Keratinocyte (primary cell): Measurements from ENCODE around the gene GAD2. TPM values are rescaled to one million over a fixed set of nuclear protein-coding genes. Genes with fewer than 3 reads are reported as not detected.

Source experiments
- DNase-seq: peaks from one replicate; pipeline ENCODE4 v3.0.0-alpha.2; 2011; ENCODE audit warnings: low read depth, missing footprints, low spot score
- FAIRE-seq: peaks from 2 replicates; lab custom pipeline; 2011; peaks lifted over from hg19 to GRCh38; lab: Jason Lieb, UNC
- H2AFZ ChIP-seq: 2 replicates; pipeline ENCODE4 v1.6.0; 2012; ENCODE audit warnings: low read length, control low read depth, inconsistent platforms; ENCODE audit not compliant: control insufficient read depth
- H3K27ac ChIP-seq: 2 replicates; pipeline ENCODE4 v1.5.1; 2011; ENCODE audit warnings: low read length; ENCODE audit not compliant: control insufficient read depth, insufficient read depth
- H3K27me3 ChIP-seq: 3 replicates; pipeline ENCODE4 v1.6.0; 2011; ENCODE audit warnings: low read length; ENCODE audit not compliant: control insufficient read depth, insufficient read depth; ENCODE audit errors: extremely low read depth
- H3K36me3 ChIP-seq, 2 experiments: 2 replicates in 1 of 2; 3 replicates in 1 of 2; pipeline ENCODE4 v1.5.1; 2011; ENCODE audit warnings: low read length in 2 of 2, mild to moderate bottlenecking in 1 of 2; ENCODE audit not compliant: control insufficient read depth in 2 of 2, insufficient read depth in 2 of 2; ENCODE audit errors: extremely low read depth in 1 of 2
- H3K4me1 ChIP-seq: 3 replicates; pipeline ENCODE4 v1.5.1; 2011; ENCODE audit warnings: low read length; ENCODE audit not compliant: control insufficient read depth, insufficient read depth; ENCODE audit errors: extremely low read depth
- H3K4me2 ChIP-seq: 3 replicates; pipeline ENCODE4 v1.6.0; 2011; ENCODE audit warnings: low read depth, low read length; ENCODE audit not compliant: control insufficient read depth, insufficient read depth; ENCODE audit errors: extremely low read depth
- H3K4me3 ChIP-seq, 3 experiments: fragments of 200-600 bp in 1 of 3; sonication (generic) in 1 of 3; 2 replicates in 2 of 3; 3 replicates in 1 of 3; pipeline ENCODE4 v1.5.1; 2011 to 2016; ENCODE audit warnings: low read length in 3 of 3, mild to moderate bottlenecking in 3 of 3, control low read depth in 2 of 3, inconsistent platforms in 1 of 3, low read depth in 1 of 3, mixed read lengths in 1 of 3, mixed run types in 1 of 3, moderate library complexity in 1 of 3; ENCODE audit not compliant: control insufficient read depth in 2 of 3, insufficient read depth in 2 of 3; ENCODE audit errors: extremely low read depth in 1 of 3
- H3K79me2 ChIP-seq: 2 replicates; pipeline ENCODE4 v1.6.0; 2012; ENCODE audit warnings: low read length; ENCODE audit not compliant: control insufficient read depth, insufficient read depth
- H3K9ac ChIP-seq: 3 replicates; pipeline ENCODE4 v1.6.0; 2011; ENCODE audit warnings: low read length; ENCODE audit not compliant: control insufficient read depth, insufficient read depth; ENCODE audit errors: extremely low read depth
- H3K9me1 ChIP-seq: 3 replicates; pipeline ENCODE4 v1.6.0; 2011; ENCODE audit warnings: low read length; ENCODE audit not compliant: control insufficient read depth, insufficient read depth; ENCODE audit errors: extremely low read depth
- H3K9me3 ChIP-seq: 2 replicates; pipeline ENCODE4 v1.5.1; 2012; ENCODE audit warnings: low read depth, low read length; ENCODE audit not compliant: control insufficient read depth
- H4K20me1 ChIP-seq: 3 replicates; pipeline ENCODE4 v1.6.0; 2011; ENCODE audit warnings: low read length; ENCODE audit not compliant: control insufficient read depth, insufficient read depth; ENCODE audit errors: extremely low read depth
- EZH2 ChIP-seq: IDR thresholded peaks from one replicate; pipeline ENCODE4 v1.6.1; 2012; ENCODE audit warnings: inconsistent platforms, mild to moderate bottlenecking, low read length, moderate library complexity
- dilution Hi-C: fragments of 300-500 bp; cut with MboI; formaldehyde crosslinking; loops from one replicate; pipeline ENCODE4 v1.7.0; 2020; ENCODE audit warnings: low sequenced_read_pairs; ENCODE audit not compliant: extremely low pct_ligation_motif_present
- polyA plus RNA-seq, 5 experiments: library from polyadenylated mRNA; depleted of rRNA in 3 of 5; stranded (reverse) in 3 of 5; stranded (forward) in 1 of 5; unstranded in 1 of 5; fragments of >200 nt; gene quantifications; 1 replicate in 1 of 5; 2 replicates in 3 of 5; 3 replicates in 1 of 5; pipeline versions ENCODE4 v1.2.1 to v1.2.3, GENCODE V29; 2011 to 2012; ENCODE audit warnings: missing spikeins in 2 of 5, low read depth in 1 of 5, low replicate concordance in 1 of 5
- TF ChIP-seq, protein P1 (sequence below), 3 experiments: IDR thresholded peaks in 1 of 3; conservative IDR thresholded peaks in 1 of 3; optimal IDR thresholded peaks in 1 of 3; 2 replicates in 2 of 3; 3 replicates in 1 of 3; pipeline versions ENCODE3 to v1.5.1; 2011; ENCODE audit warnings: low read length in 3 of 3, mild to moderate bottlenecking in 3 of 3, moderate library complexity in 2 of 3, control low read depth in 1 of 3, inconsistent platforms in 1 of 3; ENCODE audit not compliant: insufficient read depth in 2 of 3; ENCODE audit errors: extremely low read depth in 1 of 3

Gene GAD2
- polyA plus RNA-seq, 1 donor (not counting 4 experiments of a cell fraction or from before 2014, with no cell fraction given), result not detected

DNA sequence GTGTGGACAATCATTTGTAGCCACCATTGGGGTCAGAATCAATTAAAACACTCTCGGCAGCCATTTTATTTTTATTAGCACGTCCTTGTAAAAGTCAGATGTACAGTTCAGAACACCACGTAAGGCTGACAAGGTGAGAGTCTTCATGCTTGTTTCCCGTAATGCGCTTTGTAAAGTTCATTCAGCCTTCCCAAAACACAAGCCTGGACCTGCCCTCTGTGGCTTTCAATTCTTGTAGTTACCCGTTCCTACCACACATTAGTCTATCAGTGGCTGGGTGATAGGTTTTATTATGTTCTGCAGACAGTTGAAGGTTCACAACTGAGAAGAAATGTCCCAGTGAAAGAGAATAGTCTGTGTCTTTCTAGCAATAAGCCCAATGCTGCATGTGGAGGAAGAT, 35.4 kb downstream of the GAD2 start:
- Histone ChIP-seq H2AFZ (no peak overlapping the region), H3K9me3 (no peaks in the 10 kb centered on the region), H3K27ac (no peak overlapping the region), H3K36me3 (no peaks in the 10 kb centered on the region), H3K9me1 (no peaks in the 10 kb centered on the region), H3K4me3 (no peak overlapping the region), H4K20me1 (no peaks in the 10 kb centered on the region), H3K27me3 (no peaks in the 10 kb centered on the region), H3K79me2 (no peaks in the 10 kb centered on the region), H3K4me2 (no peak overlapping the region), H3K4me1 (no peaks in the 10 kb centered on the region), H3K9ac (no peak overlapping the region)
- TF ChIP-seq, protein P1, sequence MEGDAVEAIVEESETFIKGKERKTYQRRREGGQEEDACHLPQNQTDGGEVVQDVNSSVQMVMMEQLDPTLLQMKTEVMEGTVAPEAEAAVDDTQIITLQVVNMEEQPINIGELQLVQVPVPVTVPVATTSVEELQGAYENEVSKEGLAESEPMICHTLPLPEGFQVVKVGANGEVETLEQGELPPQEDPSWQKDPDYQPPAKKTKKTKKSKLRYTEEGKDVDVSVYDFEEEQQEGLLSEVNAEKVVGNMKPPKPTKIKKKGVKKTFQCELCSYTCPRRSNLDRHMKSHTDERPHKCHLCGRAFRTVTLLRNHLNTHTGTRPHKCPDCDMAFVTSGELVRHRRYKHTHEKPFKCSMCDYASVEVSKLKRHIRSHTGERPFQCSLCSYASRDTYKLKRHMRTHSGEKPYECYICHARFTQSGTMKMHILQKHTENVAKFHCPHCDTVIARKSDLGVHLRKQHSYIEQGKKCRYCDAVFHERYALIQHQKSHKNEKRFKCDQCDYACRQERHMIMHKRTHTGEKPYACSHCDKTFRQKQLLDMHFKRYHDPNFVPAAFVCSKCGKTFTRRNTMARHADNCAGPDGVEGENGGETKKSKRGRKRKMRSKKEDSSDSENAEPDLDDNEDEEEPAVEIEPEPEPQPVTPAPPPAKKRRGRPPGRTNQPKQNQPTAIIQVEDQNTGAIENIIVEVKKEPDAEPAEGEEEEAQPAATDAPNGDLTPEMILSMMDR (optimal IDR thresholded peaks at IDR 0.05 in 1 of 3, IDR thresholded peaks at IDR 0.05 in 1 of 3, conservative IDR thresholded peaks at IDR 0.05 in 1 of 3; ENCODE audit: extremely low read depth in 1 of 3, insufficient read depth in 2 of 3, low read length in 3 of 3), result peak in 1 of 3 experiments; percentile 4
- TF ChIP-seq EZH2, result no peak
- no peak for FAIRE-seq
- dilution Hi-C loops, result no loop called here
- no peak for DNase-seq

DNA sequence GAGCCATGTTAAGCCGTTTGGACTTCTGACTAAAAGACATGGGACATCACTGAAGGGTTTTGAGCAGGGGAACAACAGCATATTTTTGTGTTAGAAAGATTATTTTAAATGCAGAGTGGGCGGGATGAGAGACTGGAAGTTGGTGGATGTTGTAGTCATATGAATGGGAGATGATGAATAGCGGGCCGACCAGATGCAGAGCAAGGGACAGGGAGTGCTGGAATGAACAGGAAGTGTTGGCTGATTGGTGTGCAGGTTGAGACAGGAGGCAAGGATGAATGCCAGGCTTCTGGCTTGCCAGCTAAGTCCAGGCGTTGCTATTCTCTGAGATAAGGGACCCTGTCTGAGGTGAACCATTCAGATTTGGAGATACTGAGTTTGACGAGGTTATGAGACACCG, 38.0 kb downstream of the GAD2 start:
- no peak overlapping the region for H2AFZ ChIP-seq
- no peaks in the 10 kb centered on the region for H4K20me1 ChIP-seq
- FAIRE-seq (no peak), DNase-seq (no peak)
- no peaks in the 10 kb centered on the region for H3K4me1 ChIP-seq
- TF ChIP-seq, protein P1 (optimal IDR thresholded peaks at IDR 0.05 in 1 of 3, IDR thresholded peaks at IDR 0.05 in 1 of 3, conservative IDR thresholded peaks at IDR 0.05 in 1 of 3; ENCODE audit: extremely low read depth in 1 of 3, insufficient read depth in 2 of 3, low read length in 3 of 3), result no peak
- no peak for TF ChIP-seq EZH2
- no peak overlapping the region for H3K9ac ChIP-seq
- no peaks in the 10 kb centered on the region for H3K36me3 ChIP-seq
- H3K27me3 ChIP-seq, result no peaks in the 10 kb centered on the region
- no peak overlapping the region for H3K27ac ChIP-seq
- dilution Hi-C loops, result no loop called here
- H3K9me3 ChIP-seq, result no peaks in the 10 kb centered on the region
- H3K4me3 ChIP-seq, result no peak overlapping the region
- H3K9me1 ChIP-seq, result no peaks in the 10 kb centered on the region
- no peaks in the 10 kb centered on the region for H3K79me2 ChIP-seq
- H3K4me2 ChIP-seq, result no peak overlapping the region
